ENCODE data around the gene LRRC66.

GRCh38 chr4:52051213-52051614, 31.1 kb upstream of the LRRC66 start, which contains the start of gene SPATA18:
- no peak for TF ChIP-seq ARNT (IDR thresholded peaks at IDR 0.05)
- TF ChIP-seq, protein P1, sequence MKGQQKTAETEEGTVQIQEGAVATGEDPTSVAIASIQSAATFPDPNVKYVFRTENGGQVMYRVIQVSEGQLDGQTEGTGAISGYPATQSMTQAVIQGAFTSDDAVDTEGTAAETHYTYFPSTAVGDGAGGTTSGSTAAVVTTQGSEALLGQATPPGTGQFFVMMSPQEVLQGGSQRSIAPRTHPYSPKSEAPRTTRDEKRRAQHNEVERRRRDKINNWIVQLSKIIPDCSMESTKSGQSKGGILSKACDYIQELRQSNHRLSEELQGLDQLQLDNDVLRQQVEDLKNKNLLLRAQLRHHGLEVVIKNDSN (CRISPR knock-in tag; IDR thresholded peaks at IDR 0.05) = no peak
- no peak for TF ChIP-seq RAD21 (CRISPR knock-in tag; conservative IDR thresholded peaks at IDR 0.05 in 1 of 2, IDR thresholded peaks at IDR 0.05 in 1 of 2)
- no peak for TF ChIP-seq TAF1 (IDR thresholded peaks at IDR 0.05; ENCODE audit: control insufficient read depth, extremely low read depth, insufficient read depth, low read length, severe bottlenecking)
- TF ChIP-seq ADNP (tag; IDR thresholded peaks at IDR 0.05) = no peak
- TF ChIP-seq GMEB1 (CRISPR knock-in tag; IDR thresholded peaks at IDR 0.05) = no peak
- no peak for TF ChIP-seq POLR2H (tag; IDR thresholded peaks at IDR 0.05; ENCODE audit: low read depth)
- no peak for TF ChIP-seq POLR2AphosphoS5 (IDR thresholded peaks at IDR 0.05; ENCODE audit: control insufficient read depth, insufficient read depth, low read depth, low read length)
- TF ChIP-seq WHSC1 (IDR thresholded peaks at IDR 0.05; ENCODE audit: low read length) = no peak
- TF ChIP-seq, protein P2, sequence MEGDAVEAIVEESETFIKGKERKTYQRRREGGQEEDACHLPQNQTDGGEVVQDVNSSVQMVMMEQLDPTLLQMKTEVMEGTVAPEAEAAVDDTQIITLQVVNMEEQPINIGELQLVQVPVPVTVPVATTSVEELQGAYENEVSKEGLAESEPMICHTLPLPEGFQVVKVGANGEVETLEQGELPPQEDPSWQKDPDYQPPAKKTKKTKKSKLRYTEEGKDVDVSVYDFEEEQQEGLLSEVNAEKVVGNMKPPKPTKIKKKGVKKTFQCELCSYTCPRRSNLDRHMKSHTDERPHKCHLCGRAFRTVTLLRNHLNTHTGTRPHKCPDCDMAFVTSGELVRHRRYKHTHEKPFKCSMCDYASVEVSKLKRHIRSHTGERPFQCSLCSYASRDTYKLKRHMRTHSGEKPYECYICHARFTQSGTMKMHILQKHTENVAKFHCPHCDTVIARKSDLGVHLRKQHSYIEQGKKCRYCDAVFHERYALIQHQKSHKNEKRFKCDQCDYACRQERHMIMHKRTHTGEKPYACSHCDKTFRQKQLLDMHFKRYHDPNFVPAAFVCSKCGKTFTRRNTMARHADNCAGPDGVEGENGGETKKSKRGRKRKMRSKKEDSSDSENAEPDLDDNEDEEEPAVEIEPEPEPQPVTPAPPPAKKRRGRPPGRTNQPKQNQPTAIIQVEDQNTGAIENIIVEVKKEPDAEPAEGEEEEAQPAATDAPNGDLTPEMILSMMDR (IDR thresholded peaks at IDR 0.05 in 2 of 3, conservative IDR thresholded peaks at IDR 0.05 in 1 of 3; ENCODE audit: insufficient read depth in 2 of 3, low read depth in 1 of 3, low read length in 3 of 3) = no peak
- TF ChIP-seq PBX2 (CRISPR knock-in tag; IDR thresholded peaks at IDR 0.05; ENCODE audit: low read depth) = no peak
- TF ChIP-seq PBX2 (tag; conservative IDR thresholded peaks at IDR 0.05; ENCODE audit: low read depth) = no peak
- TF ChIP-seq CBX3 (IDR thresholded peaks at IDR 0.05; ENCODE audit: borderline replicate concordance in 1 of 2, low read length in 2 of 2) = no peak
